ENCODE data around the gene TM4SF4.
A peak's percentile ranks its signal among the peaks of the same experiment; 100 is the strongest.

Gene TM4SF4

GRCh38 chr3:149455989-149456388 is 18.5 kb upstream of the TM4SF4 start:
- no peak for DNase-seq

- no peak for DNase-seq
These were observed 14.9 kb upstream of the TM4SF4 start for GRCh38 chr3:149459491-149460059.

- no peak for DNase-seq
These were observed 14.4 kb upstream of the TM4SF4 start for GRCh38 chr3:149460117-149460516.

GRCh38 chr3:149462051-149462450 is 12.4 kb upstream of the TM4SF4 start:
- no peak for DNase-seq

- no peak for DNase-seq
These were observed 11.9 kb upstream of the TM4SF4 start for GRCh38 chr3:149462581-149463011.

GRCh38 chr3:149463921-149464320 is 10.6 kb upstream of the TM4SF4 start:
- no peak for DNase-seq

GRCh38 chr3:149464542-149465328 is 9.8 kb upstream of the TM4SF4 start:
- DNase-seq = no peak

GRCh38 chr3:149465351-149465883 is 9.1 kb upstream of the TM4SF4 start:
- DNase-seq = no peak

- DNase-seq = no peak
These were observed 8.3 kb upstream of the TM4SF4 start for GRCh38 chr3:149466192-149466591.

GRCh38 chr3:149468504-149469212 is 5.8 kb upstream of the TM4SF4 start:
- DNase-seq = no peak

GRCh38 chr3:149470381-149470780 is 4.1 kb upstream of the TM4SF4 start:
- DNase-seq = no peak

- no peak for DNase-seq
These were observed 2.3 kb upstream of the TM4SF4 start for GRCh38 chr3:149472030-149472797.

- no peak for DNase-seq
These were observed 894 bp upstream of the TM4SF4 start for GRCh38 chr3:149473357-149474249.

- no peak for DNase-seq
These were observed 1.1 kb downstream of the TM4SF4 start for GRCh38 chr3:149475451-149476060.

- DNase-seq = no peak
These were observed 1.7 kb downstream of the TM4SF4 start for GRCh38 chr3:149476225-149476624.

GRCh38 chr3:149479621-149480325 is 5.3 kb downstream of the TM4SF4 start:
- no peak for DNase-seq

GRCh38 chr3:149480326-149481017 is 6.0 kb downstream of the TM4SF4 start:
- peak; percentile 14 for DNase-seq

GRCh38 chr3:149481056-149481455 is 6.6 kb downstream of the TM4SF4 start:
- DNase-seq = no peak

- no peak for DNase-seq
These were observed 7.0 kb downstream of the TM4SF4 start for GRCh38 chr3:149481491-149481890.

- DNase-seq = no peak
These were observed 12.2 kb downstream of the TM4SF4 start for GRCh38 chr3:149486726-149487125.
